HepG2 (cell line): ENCODE data around the gene TTC31. TPM values are rescaled to one million over a fixed set of nuclear protein-coding genes. Genes with fewer than 3 reads are reported as not detected.

Experiments
- AGO1 ChIP-seq: fragments of 200-400 bp; formaldehyde crosslinking; IDR thresholded peaks from 2 replicates; pipeline ENCODE4 v1.6.1; 2017; ENCODE audit warnings: mild to moderate bottlenecking, low read depth, low read length, moderate library complexity; ENCODE audit not compliant: poor library complexity, severe bottlenecking
- FOXO4 ChIP-seq: sonication (generic); formaldehyde crosslinking; conservative IDR thresholded peaks from 2 replicates; pipeline ENCODE4 v1.8.1; 2023; ENCODE audit warnings: missing genetic modification reagents
- GMEB1 ChIP-seq: sonication (generic); formaldehyde crosslinking; IDR thresholded peaks from 2 replicates; pipeline ENCODE4 v1.5.1; 2020; ENCODE audit warnings: missing genetic modification reagents, mild to moderate bottlenecking, borderline replicate concordance
- HNRNPK ChIP-seq: fragments of 200-400 bp; formaldehyde crosslinking; IDR thresholded peaks from 2 replicates; pipeline ENCODE4 v1.6.1; 2018; ENCODE audit warnings: low read length, low read depth, moderate library complexity, mild to moderate bottlenecking; ENCODE audit not compliant: poor library complexity, severe bottlenecking
- HOXD1 ChIP-seq: sonication (generic); formaldehyde crosslinking; IDR thresholded peaks from 2 replicates; pipeline ENCODE4 v1.5.0; 2020; ENCODE audit warnings: missing genetic modification reagents
- KLF12 ChIP-seq: sonication (generic); formaldehyde crosslinking; IDR thresholded peaks from 2 replicates; pipeline ENCODE4 v1.4.0; 2020; ENCODE audit warnings: missing genetic modification reagents, borderline replicate concordance
- KMT2A ChIP-seq: sonication (generic); formaldehyde crosslinking; IDR thresholded peaks from 2 replicates; pipeline ENCODE4 v1.4.0; 2020; ENCODE audit warnings: missing genetic modification reagents
- MYNN ChIP-seq: sonication (generic); formaldehyde crosslinking; IDR thresholded peaks from 2 replicates; pipeline ENCODE4 v1.4.0; 2020; ENCODE audit warnings: mild to moderate bottlenecking, low read depth, missing genetic modification reagents
- NCOA5 ChIP-seq: sonication (generic); formaldehyde crosslinking; IDR thresholded peaks from 2 replicates; pipeline ENCODE4 v1.4.0; 2020; ENCODE audit warnings: missing genetic modification reagents
- NFE2L1 ChIP-seq: sonication (generic); formaldehyde crosslinking; IDR thresholded peaks from 2 replicates; pipeline ENCODE4 v1.4.0; 2020; ENCODE audit warnings: missing genetic modification reagents, mild to moderate bottlenecking, borderline replicate concordance
- NR2F2 ChIP-seq: IDR thresholded peaks from 2 replicates; pipeline ENCODE4 v1.6.1; 2012; ENCODE audit warnings: low read depth, inconsistent platforms, borderline replicate concordance
- SALL2 ChIP-seq: sonication (generic); formaldehyde crosslinking; IDR thresholded peaks from 2 replicates; pipeline ENCODE4 v1.8.1; 2023; ENCODE audit warnings: mild to moderate bottlenecking, missing genetic modification reagents, inconsistent platforms
- TCF7 ChIP-seq: sonication (generic); IDR thresholded peaks from 2 replicates; pipeline ENCODE4 v1.6.1; 2016; ENCODE audit warnings: antibody characterized with exemption, low read depth
- WIZ ChIP-seq: sonication (generic); formaldehyde crosslinking; IDR thresholded peaks from 2 replicates; pipeline ENCODE4 v1.5.1; 2020; ENCODE audit warnings: mild to moderate bottlenecking, missing genetic modification reagents
- ZKSCAN1 ChIP-seq: fragments of 150-350 bp; IDR thresholded peaks from 2 replicates; pipeline ENCODE4 v1.6.1; 2014; ENCODE audit warnings: low read length
- ZNF142 ChIP-seq: sonication (generic); formaldehyde crosslinking; IDR thresholded peaks from 2 replicates; pipeline ENCODE4 v1.4.0; 2020; ENCODE audit warnings: missing genetic modification reagents
- ZNF501 ChIP-seq: sonication (generic); formaldehyde crosslinking; IDR thresholded peaks from 2 replicates; pipeline ENCODE4 v1.5.1; 2020; ENCODE audit warnings: mild to moderate bottlenecking, moderate library complexity, missing genetic modification reagents
- ZNF563 ChIP-seq: sonication (generic); formaldehyde crosslinking; IDR thresholded peaks from 2 replicates; pipeline ENCODE4 v1.8.0; 2022; ENCODE audit warnings: mild to moderate bottlenecking, moderate library complexity, missing genetic modification reagents
- ZNF652 ChIP-seq: IDR thresholded peaks from 2 replicates; pipeline ENCODE4 v1.6.1; 2016; ENCODE audit warnings: low read depth, borderline replicate concordance
- ZNF839 ChIP-seq: sonication (generic); formaldehyde crosslinking; IDR thresholded peaks from 2 replicates; pipeline ENCODE4 v1.4.0; 2020; ENCODE audit warnings: missing genetic modification reagents, mild to moderate bottlenecking, borderline replicate concordance
- polyA plus RNA-seq, 8 experiments: library from polyadenylated mRNA; depleted of rRNA in 3 of 8; stranded (reverse) in 7 of 8; unstranded in 1 of 8; fragments of >200 nt; fragmentation: Illumina TruSeq in 4 of 8; extraction: Trizol in 4 of 8; gene quantifications; 2 replicates each; pipeline versions ENCODE4 v1.2.1 to v1.2.3, GENCODE V29; 2011 to 2016; ENCODE audit warnings: low read depth in 4 of 8, missing spikeins in 1 of 8, mixed read lengths in 1 of 8; ENCODE audit not compliant: insufficient read depth in 1 of 8
- total RNA-seq, 5 experiments: library from RNA; depleted of rRNA; stranded (reverse); fragments of >200 nt; fragmentation: Illumina TruSeq; extraction: Trizol; gene quantifications; 2 replicates each; pipeline ENCODE4 v1.2.3, GENCODE V29; 2016; ENCODE audit warnings: low read depth in 1 of 5

The TTC31 gene
- total and polyA plus RNA-seq, 2 of the 13 experiments (the other 11 are each of a cell fraction or from before 2014, with no cell fraction given) = 28.3 to 39.5 TPM

- no peak for TF ChIP-seq NFE2L1 (CRISPR knock-in tag)
- TF ChIP-seq KLF12 (CRISPR knock-in tag) = no peak
- no peak; the same call in 1 of the 2 replicates for TF ChIP-seq ZNF501
- TF ChIP-seq TCF7 = peak; percentile 58; the same call in 1 of the 2 replicates
- 0 out of 2 replicates have a peak, but pooled peaks have one; percentile 17 for TF ChIP-seq NR2F2
- no peak for TF ChIP-seq GMEB1
- TF ChIP-seq KMT2A (CRISPR knock-in tag) = no peak
- TF ChIP-seq FOXO4 = 0 out of 2 replicates have a peak, but pooled peaks have one; percentile 91
- TF ChIP-seq AGO1 = no peak
- no peak for TF ChIP-seq ZNF563 (CRISPR knock-in tag)
- no peak for TF ChIP-seq ZKSCAN1
- TF ChIP-seq HOXD1 (CRISPR knock-in tag) = no peak
- no peak for TF ChIP-seq ZNF839 (CRISPR knock-in tag)
- no peak for TF ChIP-seq ZNF652 (CRISPR knock-in tag)
- TF ChIP-seq ZNF142 (CRISPR knock-in tag) = no peak; the same call in 1 of the 2 replicates
- TF ChIP-seq NCOA5 (CRISPR knock-in tag) = no peak
- TF ChIP-seq MYNN (CRISPR knock-in tag) = 0 out of 2 replicates have a peak, but pooled peaks have one; percentile 27
- no peak for TF ChIP-seq WIZ (CRISPR knock-in tag)
- TF ChIP-seq HNRNPK = no peak
- no peak for TF ChIP-seq SALL2
These were observed 14.3 kb downstream of the TTC31 start (continued) for GRCh38 chr2:74496997-74497776.
